HG02870 (cell line): ENCODE measurements around the gene LUC7L3.
"Not testable (repeated sequence)": the region's sequence is repeated elsewhere in the genome, so short reads cannot be mapped to it uniquely, and the experiment has no call there.

Experiments
- ATAC-seq: cut with Tn5 transposase; IDR thresholded peaks from one replicate; pipeline ENCODE4 v1.9.1; 2021; ENCODE audit warnings: mild to moderate bottlenecking, moderate library complexity; ENCODE audit not compliant: unreplicated experiment

LUC7L3 gene

DNA sequence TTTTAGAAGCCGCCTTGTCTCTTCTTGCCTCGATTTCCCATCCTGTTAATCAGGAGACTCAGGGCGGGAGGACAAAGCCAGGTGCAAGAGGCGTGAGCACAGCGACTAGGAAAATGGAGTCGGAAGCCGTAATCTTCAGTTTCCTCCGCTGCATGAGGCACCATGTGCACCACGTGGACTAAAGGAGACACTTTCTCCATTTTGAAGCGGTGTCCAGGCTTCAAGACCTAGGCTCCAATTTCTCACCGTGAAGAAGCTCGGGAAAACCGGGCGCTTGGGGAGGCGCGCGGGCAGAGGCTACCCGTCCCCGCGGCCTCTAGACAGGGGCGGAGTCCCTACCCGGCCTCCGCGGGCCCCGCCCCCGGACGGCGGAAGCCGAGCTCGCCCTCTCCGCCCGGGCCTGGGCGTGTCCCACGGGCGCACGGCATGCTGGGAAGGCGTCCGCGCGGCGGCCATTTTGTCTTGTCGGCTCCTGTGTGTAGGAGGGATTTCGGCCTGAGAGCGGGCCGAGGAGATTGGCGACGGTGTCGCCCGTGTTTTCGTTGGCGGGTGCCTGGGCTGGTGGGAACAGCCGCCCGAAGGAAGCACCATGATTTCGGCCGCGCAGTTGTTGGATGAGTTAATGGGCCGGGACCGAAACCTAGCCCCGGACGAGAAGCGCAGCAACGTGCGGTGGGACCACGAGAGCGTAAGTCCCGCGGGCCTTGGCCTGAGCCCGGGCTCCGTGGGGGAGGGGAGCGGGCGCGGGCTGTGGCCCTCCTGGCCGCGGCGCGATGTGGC is at the start of gene LUC7L3:
Gene LUC7L3, plus strand, starts transcription at position 460 of the 780 bp plus-strand sequence. Its CDS starts 130 bp downstream, at position 590.
- peak; percentile 85 for ATAC-seq

GRCh38 chr17:50672071-50672470 is 47.3 kb upstream of the LUC7L3 start:
- ATAC-seq, result no peak

- ATAC-seq, result no peak
Measured at GRCh38 chr17:50672831-50673551, 46.4 kb upstream of the LUC7L3 start.

GRCh38 chr17:50675190-50675589 is 44.2 kb upstream of the LUC7L3 start:
- no peak for ATAC-seq

- ATAC-seq, result no peak
Measured at GRCh38 chr17:50675627-50676026, 43.8 kb upstream of the LUC7L3 start.

GRCh38 chr17:50676065-50676975 is 43.1 kb upstream of the LUC7L3 start:
- no peak for ATAC-seq

- no peak for ATAC-seq
Measured at GRCh38 chr17:50677851-50678375, 41.5 kb upstream of the LUC7L3 start.

GRCh38 chr17:50679008-50679544 is 40.3 kb upstream of the LUC7L3 start:
- no peak for ATAC-seq

DNA sequence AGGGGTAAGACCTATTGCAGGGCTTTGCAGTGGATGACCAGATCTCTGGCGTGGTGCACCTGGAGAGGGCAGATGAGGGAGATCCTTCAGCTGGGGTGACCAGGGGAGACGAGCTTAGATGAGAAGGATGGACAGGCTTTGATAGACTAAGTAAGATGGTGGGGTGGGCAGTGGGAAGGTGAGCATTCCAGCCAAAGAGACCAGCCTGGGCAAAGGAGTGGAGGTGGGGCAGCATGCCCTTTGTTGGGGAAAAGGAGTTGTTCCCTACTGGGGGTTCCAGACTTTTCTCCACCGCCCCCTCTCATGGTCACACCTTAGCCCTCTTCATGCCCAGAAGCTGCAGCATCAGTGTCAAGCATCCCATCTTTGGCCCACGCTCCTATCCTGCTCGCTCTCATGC is 39.3 kb upstream of the LUC7L3 start:
- no peak for ATAC-seq

DNA sequence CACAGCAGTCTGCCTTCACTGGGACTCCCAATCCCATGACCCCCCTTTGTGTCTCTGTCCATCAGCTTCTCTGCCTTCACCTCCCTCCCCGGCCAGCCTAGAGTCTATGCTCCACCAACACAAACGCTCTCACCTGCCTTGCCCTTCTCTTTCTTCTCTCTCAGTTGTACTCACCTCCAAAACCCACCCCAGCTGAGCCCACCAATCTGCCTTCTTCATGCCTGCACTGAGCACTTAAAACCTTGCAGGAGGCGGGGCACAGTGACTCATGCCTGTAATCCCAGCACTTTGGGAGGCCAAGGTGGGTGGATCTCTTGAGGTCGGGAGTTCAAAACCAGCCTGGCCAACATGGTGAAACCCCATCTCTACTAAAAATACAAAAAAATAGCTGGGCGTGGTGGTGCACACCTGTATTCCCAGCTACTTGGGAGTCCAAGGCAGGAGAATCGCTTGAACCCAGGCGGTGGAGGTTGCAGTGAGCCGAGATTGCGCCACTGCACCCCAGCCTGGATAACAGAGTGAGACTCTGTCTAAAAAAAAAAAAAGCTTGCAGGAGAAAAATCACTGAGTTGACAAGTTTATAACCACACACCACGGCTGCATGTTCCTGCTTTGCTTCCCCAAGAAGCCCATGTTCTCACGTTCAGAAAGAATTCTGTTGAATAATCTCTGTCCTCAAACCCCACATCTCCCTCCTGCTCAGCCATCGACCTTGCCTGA is 38.7 kb upstream of the LUC7L3 start:
- ATAC-seq, result not testable (repeated sequence)

- ATAC-seq, result no peak
Measured at GRCh38 chr17:50681263-50682200, 37.9 kb upstream of the LUC7L3 start.

DNA sequence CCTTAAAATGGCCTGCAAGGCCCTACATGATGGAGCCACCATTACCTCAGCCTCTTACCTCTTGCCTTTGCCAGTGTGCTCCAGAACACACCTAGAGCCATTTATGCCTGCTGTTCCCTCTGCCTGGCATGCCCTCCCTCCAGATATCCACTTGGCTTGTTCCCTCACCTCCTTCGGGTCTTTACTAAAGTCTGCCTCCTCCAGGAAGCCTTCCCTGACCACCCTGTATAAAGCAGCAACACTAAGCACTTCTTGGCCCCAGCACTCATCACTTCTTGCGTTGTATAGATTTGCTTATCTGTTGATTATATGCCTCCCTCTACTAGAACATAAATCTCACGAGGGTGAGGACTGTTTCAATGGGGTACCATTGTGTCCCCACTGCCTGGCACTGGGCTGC is 37.0 kb upstream of the LUC7L3 start:
- ATAC-seq, result no peak

DNA sequence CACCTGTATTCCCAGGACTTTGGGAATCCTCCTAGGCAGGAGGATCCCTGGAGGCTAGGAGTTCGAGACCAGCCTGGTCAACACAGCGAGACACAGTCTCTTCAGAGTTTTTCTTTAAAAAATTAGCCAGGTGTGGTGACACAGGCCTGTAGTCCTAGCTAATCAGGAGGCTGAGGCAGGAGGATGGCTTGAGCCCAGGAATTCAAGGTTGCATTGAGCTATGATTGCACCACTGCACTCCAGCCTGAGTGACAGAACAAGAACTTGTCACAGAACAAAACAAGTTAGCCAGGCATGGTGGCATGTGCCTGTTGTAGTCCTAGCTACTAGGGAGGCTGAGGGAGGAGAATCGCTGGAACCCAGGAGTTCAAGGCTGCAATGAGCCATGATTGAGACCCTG is 36.5 kb upstream of the LUC7L3 start:
- ATAC-seq, result no peak

DNA sequence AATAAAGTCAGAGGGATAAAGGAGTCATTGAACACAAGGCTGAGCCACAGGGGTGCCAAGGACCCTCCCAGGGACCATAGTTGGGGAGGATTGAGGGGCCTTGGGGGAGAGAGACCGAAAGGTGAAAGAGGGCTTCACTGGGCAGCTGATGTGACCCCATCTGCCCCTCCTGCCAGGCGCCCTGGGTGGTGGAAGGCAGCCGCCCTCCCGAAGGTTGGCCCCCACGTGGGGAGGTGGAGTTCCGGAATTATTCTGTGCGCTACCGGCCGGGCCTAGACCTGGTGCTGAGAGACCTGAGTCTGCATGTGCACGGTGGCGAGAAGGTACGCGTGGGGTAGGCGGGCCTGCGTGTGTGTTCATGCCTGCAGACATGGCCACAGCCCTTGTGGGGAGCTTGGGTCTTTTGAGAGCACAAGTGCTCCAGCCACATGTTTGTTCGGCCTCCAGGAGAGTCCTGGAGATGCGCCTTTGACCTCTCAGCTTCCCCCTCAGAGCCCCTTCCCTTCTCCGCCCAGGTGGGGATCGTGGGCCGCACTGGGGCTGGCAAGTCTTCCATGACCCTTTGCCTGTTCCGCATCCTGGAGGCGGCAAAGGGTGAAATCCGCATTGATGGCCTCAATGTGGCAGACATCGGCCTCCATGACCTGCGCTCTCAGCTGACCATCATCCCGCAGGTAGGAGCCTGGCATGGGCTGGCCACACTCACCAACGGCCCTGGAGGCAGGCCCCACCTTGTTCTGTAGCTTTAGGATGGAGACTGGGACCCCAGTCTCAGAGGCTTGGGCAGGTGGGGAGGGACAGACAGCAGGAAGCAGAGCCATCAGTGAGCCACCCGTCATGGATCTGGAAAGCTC is 35.7 kb upstream of the LUC7L3 start:
- no peak for ATAC-seq

- no peak for ATAC-seq
Measured at GRCh38 chr17:50684288-50684611, 35.2 kb upstream of the LUC7L3 start.

DNA sequence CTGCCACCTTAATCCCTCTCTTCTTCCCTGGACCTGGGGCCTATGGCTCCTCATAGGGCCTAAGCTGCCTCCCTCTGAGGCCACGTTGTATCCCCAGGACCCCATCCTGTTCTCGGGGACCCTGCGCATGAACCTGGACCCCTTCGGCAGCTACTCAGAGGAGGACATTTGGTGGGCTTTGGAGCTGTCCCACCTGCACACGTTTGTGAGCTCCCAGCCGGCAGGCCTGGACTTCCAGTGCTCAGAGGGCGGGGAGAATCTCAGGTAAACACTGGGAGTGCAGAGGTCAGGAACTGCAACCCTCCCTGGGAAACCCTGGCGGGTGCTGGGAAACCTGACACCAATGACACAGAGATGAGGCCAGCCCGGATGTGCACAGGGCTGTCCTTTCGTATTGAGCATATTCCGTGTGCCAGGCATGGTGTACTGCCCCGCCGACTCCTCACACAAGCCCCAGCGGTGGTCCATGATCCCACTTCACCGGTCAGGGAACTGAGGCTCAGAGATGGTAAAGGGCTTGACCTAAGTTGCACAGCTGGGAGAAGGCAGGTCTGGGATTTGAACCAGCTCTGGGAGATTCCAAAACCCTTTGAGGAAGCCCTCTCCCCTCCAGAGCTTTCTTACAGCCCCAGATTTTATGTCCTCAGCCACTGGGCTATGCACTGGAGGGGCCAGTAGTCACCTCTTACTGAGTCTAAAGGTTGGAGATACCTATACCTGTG is 34.6 kb upstream of the LUC7L3 start:
- no peak for ATAC-seq

DNA sequence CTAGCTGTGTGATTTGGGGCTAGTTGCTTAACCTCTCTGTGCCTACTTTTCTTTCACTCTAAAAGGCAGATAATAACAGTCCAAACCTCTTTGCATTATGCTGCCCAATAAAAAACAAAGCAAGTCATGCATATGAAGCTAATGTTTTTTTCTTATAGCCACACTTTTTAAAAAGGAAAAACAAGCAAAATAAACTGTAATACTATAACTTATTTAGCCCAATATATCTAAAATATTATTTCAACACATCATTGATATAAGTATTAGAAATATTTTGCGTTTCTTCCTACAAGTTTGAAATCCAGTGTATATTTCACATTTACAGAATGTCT is 34.1 kb upstream of the LUC7L3 start:
- ATAC-seq, result no peak
